Esophagus squamous epithelium (tissue), 4 donors: ENCODE measurements around the gene ARHGEF12.

Experiments used
- CTCF ChIP-seq, 6 experiments: fragments of 450-650 bp in 4 of 6; fragments of 200-600 bp in 2 of 6; sonication (generic) in 2 of 6; IDR thresholded peaks; one replicate each; pipeline ENCODE4 v1.5.1; 2016 to 2019; ENCODE audit warnings: antibody characterized with exemption in 6 of 6, mild to moderate bottlenecking in 4 of 6, moderate library complexity in 4 of 6
- POLR2A ChIP-seq, 4 donors: fragments of 450-650 bp; IDR thresholded peaks; one replicate each; pipeline ENCODE4 v1.6.1; 2017; ENCODE audit warnings: antibody characterized with exemption in 4 of 4, mild to moderate bottlenecking in 4 of 4, moderate library complexity in 3 of 4

DNA sequence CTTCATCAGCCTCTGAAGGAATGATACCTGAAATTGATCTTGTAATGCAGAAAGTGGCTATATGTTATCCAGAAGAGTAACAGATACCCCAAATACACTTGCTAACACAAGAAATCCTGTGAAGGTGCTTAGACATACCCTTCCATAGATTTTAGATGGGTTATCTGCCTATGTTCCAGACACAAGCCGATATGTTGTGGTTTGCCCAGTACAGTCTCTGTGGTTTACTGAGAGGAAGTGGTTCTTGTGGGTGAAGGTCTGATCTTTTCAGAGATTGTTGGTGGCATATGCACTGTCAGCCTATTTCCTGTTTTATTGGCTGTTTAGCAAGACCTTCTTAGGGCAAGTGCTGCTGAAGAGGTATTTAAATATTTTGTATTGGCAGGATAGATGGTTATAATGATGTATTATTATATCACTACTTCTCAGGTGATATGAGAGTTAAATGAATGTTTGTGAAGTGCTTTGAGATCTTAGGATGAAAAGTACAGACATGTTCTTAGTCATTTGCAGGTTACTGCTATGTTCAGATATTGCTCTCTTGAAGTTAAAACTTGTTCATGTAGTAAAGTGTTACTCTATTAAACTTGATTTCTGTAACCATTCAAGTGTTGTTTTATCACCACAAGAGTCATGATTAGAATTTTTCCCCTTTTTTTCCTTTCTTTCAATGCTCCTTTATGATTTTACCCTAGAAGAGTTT is 8.2 kb downstream of the ARHGEF12 start:
- TF ChIP-seq CTCF (IDR thresholded peaks at IDR 0.05) (no peak), POLR2A (IDR thresholded peaks at IDR 0.05) (no peak)
